KMS-11 (cell line): Measurements from ENCODE around the gene PAMR1.

Experiments used
- H2AFZ ChIP-seq: fragments of 200-600 bp; sonication (generic); 2 replicates; pipeline ENCODE4 v1.6.1; 2016; ENCODE audit warnings: antibody characterized with exemption, mixed run types, low read depth
- H3K27ac ChIP-seq: fragments of 200-600 bp; sonication (generic); 2 replicates; pipeline ENCODE4 v1.6.1; 2016; ENCODE audit warnings: mild to moderate bottlenecking, mixed run types
- H3K27me3 ChIP-seq: fragments of 200-600 bp; sonication (generic); 2 replicates; pipeline ENCODE4 v1.6.1; 2017; ENCODE audit warnings: mild to moderate bottlenecking, low read depth, mixed run types, moderate library complexity; ENCODE audit not compliant: insufficient read depth
- H3K36me3 ChIP-seq: fragments of 200-600 bp; sonication (generic); 2 replicates; pipeline ENCODE4 v1.6.1; 2017; ENCODE audit warnings: mild to moderate bottlenecking, mixed run types; ENCODE audit not compliant: insufficient read depth
- H3K4me1 ChIP-seq: fragments of 200-600 bp; sonication (generic); 2 replicates; pipeline ENCODE4 v1.6.1; 2016; ENCODE audit warnings: mild to moderate bottlenecking, low read depth, mixed run types; ENCODE audit not compliant: poor library complexity, severe bottlenecking
- H3K4me2 ChIP-seq: fragments of 200-600 bp; sonication (generic); 2 replicates; pipeline ENCODE4 v1.7.0; 2016; ENCODE audit warnings: mild to moderate bottlenecking, mixed run types
- H3K4me3 ChIP-seq: fragments of 200-600 bp; sonication (generic); IDR thresholded peaks from 2 replicates; pipeline ENCODE4 v1.6.1; 2017; ENCODE audit warnings: low read depth, low read length, mixed read lengths; ENCODE audit not compliant: insufficient read depth
- H3K79me2 ChIP-seq: fragments of 200-600 bp; sonication (generic); 2 replicates; pipeline ENCODE4 v1.6.1; 2016; ENCODE audit warnings: low read depth, mixed run types; ENCODE audit not compliant: insufficient read depth
- H3K9ac ChIP-seq: fragments of 200-600 bp; sonication (generic); 2 replicates; pipeline ENCODE4 v1.6.1; 2016; ENCODE audit warnings: mild to moderate bottlenecking, mixed run types
- H4K20me1 ChIP-seq: fragments of 200-600 bp; sonication (generic); 2 replicates; pipeline ENCODE4 v1.6.1; 2016; ENCODE audit warnings: mild to moderate bottlenecking, mixed run types; ENCODE audit not compliant: insufficient read depth
- CTCF ChIP-seq: fragments of 200-600 bp; sonication (generic); conservative IDR thresholded peaks from 2 replicates; pipeline ENCODE4 v1.6.1; 2017; ENCODE audit warnings: low read depth, mild to moderate bottlenecking, antibody characterized with exemption, low read length, moderate library complexity, mixed read lengths

PAMR1 gene

GRCh38 chr11:35536470-35536869 lies 11.1 kb upstream of the PAMR1 start:
- no peak for TF ChIP-seq CTCF
- no peak overlapping the region for H3K27ac ChIP-seq
- no peaks in the 10 kb centered on the region for H3K36me3 ChIP-seq
- no peaks in the 10 kb centered on the region for H3K4me1 ChIP-seq
- H3K9ac ChIP-seq: no peak overlapping the region
- H2AFZ ChIP-seq: no peak overlapping the region
- H3K4me2 ChIP-seq: no peak overlapping the region
- no peaks in the 10 kb centered on the region for H3K27me3 ChIP-seq
- no peaks in the 10 kb centered on the region for H4K20me1 ChIP-seq
- no peaks in the 10 kb centered on the region for H3K79me2 ChIP-seq
- no peak overlapping the region for H3K4me3 ChIP-seq

- no peak overlapping the region for H2AFZ ChIP-seq
- TF ChIP-seq CTCF: no peak
- no peaks in the 10 kb centered on the region for H4K20me1 ChIP-seq
- no peaks in the 10 kb centered on the region for H3K36me3 ChIP-seq
- H3K4me2 ChIP-seq: no peak overlapping the region
- no peak overlapping the region for H3K27ac ChIP-seq
- no peaks in the 10 kb centered on the region for H3K4me1 ChIP-seq
- H3K9ac ChIP-seq: no peak overlapping the region
- no peaks in the 10 kb centered on the region for H3K27me3 ChIP-seq
- H3K4me3 ChIP-seq: no peak overlapping the region
- no peaks in the 10 kb centered on the region for H3K79me2 ChIP-seq
Observed at GRCh38 chr11:35531246-35531645, 5.8 kb upstream of the PAMR1 start.

GRCh38 chr11:35529971-35530495 lies 4.6 kb upstream of the PAMR1 start:
- no peak overlapping the region for H2AFZ ChIP-seq
- H3K27ac ChIP-seq: no peak overlapping the region
- H3K4me2 ChIP-seq: no peak overlapping the region

GRCh38 chr11:35526370-35526792 lies 965 bp upstream of the PAMR1 start:
- TF ChIP-seq CTCF: no peak
- Histone ChIP-seq H3K4me2 (no peak overlapping the region), H3K27ac (no peak overlapping the region), H3K4me3 (no peak overlapping the region), H3K9ac (no peak overlapping the region), H4K20me1 (no peaks in the 10 kb centered on the region), H3K36me3 (no peaks in the 10 kb centered on the region), H2AFZ (no peak overlapping the region), H3K79me2 (no peaks in the 10 kb centered on the region), H3K27me3 (no peaks in the 10 kb centered on the region), H3K4me1 (no peaks in the 10 kb centered on the region)

More at GRCh38 chr11:35529971-35530495, 4.6 kb upstream of the PAMR1 start:
- H3K79me2 ChIP-seq: no peaks in the 10 kb centered on the region
- no peak for TF ChIP-seq CTCF
- no peaks in the 10 kb centered on the region for H3K36me3 ChIP-seq
- no peak overlapping the region for H3K4me3 ChIP-seq
- H4K20me1 ChIP-seq: no peaks in the 10 kb centered on the region
- H3K4me1 ChIP-seq: no peaks in the 10 kb centered on the region
- H3K27me3 ChIP-seq: no peaks in the 10 kb centered on the region
- no peak overlapping the region for H3K9ac ChIP-seq

GRCh38 chr11:35524780-35525179 lies 636 bp downstream of the PAMR1 start:
- Histone ChIP-seq H3K27me3 (no peaks in the 10 kb centered on the region), H3K27ac (no peak overlapping the region), H3K4me2 (no peak overlapping the region), H3K79me2 (no peaks in the 10 kb centered on the region), H3K36me3 (no peaks in the 10 kb centered on the region), H3K4me3 (no peak overlapping the region), H4K20me1 (no peaks in the 10 kb centered on the region), H3K9ac (no peak overlapping the region), H2AFZ (no peak overlapping the region), H3K4me1 (no peaks in the 10 kb centered on the region)
- TF ChIP-seq CTCF: no peak
